ENCODE results near the gene ADAT3. TPM values are rescaled to one million over a fixed set of nuclear protein-coding genes. Genes with fewer than 3 reads are reported as not detected.

The ADAT3 gene
- total and polyA plus RNA-seq, 4 donors = 1.3 to 3.3 (median 2.1) TPM

DNA sequence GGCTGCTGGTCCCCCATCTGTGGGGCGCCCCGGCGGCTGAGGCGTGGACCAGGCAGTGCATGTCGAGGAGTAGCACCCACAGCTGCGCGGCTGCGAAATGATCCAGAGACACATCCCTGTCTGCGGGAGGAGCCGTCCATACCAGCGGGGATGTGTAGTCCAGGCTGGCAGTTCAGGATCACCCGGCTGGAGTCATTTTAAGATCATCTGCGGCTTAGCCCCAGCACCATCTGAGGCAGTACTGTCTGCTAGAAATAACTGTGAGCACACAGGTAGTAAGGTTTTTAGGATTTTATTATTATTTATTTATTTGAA is 3.1 kb downstream of the ADAT3 start:
- 83% methylated on average over 13 of the region's 13 CpGs for WGBS
- H3K27me3 ChIP-seq (ENCODE audit: control insufficient read depth in 4 of 4, insufficient read depth in 4 of 4, low read length in 3 of 4) = no peaks in the 10 kb centered on the region
- H3K27ac ChIP-seq (ENCODE audit: low read depth in 1 of 2, low read length in 2 of 2) = no peak overlapping the region
- DNase-seq (ENCODE audit: low spot score) = no peak
- H3K9me3 ChIP-seq (ENCODE audit: control insufficient read depth in 4 of 4, low read length in 3 of 4) = no peaks in the 10 kb centered on the region
- peaks cover 3 to 11% (median 7%) of the 10 kb centered on the region in 4 donors for H3K4me1 ChIP-seq (ENCODE audit: control insufficient read depth in 4 of 4, insufficient read depth in 4 of 4, low read length in 3 of 4)
- TF ChIP-seq JUND (IDR thresholded peaks at IDR 0.05) (no peak), RAD21 (IDR thresholded peaks at IDR 0.05) (no peak), FOXA1 (IDR thresholded peaks at IDR 0.05) (no peak), RXRA (IDR thresholded peaks at IDR 0.05) (no peak), HNF4A (conservative IDR thresholded peaks at IDR 0.05) (no peak), SP1 (IDR thresholded peaks at IDR 0.05) (no peak), HNF4G (IDR thresholded peaks at IDR 0.05) (no peak), YY1 (IDR thresholded peaks at IDR 0.05) (no peak), TAF1 (conservative IDR thresholded peaks at IDR 0.05) (no peak), GABPA (IDR thresholded peaks at IDR 0.05 in 1 of 2, conservative IDR thresholded peaks at IDR 0.05 in 1 of 2) (no peak), NR2F2 (IDR thresholded peaks at IDR 0.05) (no peak), EGR1 (IDR thresholded peaks at IDR 0.05; ENCODE audit: low read depth in 2 of 2) (no peak), FOXA2 (IDR thresholded peaks at IDR 0.05) (no peak)
- TF ChIP-seq, protein P1, sequence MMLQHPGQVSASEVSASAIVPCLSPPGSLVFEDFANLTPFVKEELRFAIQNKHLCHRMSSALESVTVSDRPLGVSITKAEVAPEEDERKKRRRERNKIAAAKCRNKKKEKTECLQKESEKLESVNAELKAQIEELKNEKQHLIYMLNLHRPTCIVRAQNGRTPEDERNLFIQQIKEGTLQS (IDR thresholded peaks at IDR 0.05) = no peak
- TF ChIP-seq, protein P2, sequence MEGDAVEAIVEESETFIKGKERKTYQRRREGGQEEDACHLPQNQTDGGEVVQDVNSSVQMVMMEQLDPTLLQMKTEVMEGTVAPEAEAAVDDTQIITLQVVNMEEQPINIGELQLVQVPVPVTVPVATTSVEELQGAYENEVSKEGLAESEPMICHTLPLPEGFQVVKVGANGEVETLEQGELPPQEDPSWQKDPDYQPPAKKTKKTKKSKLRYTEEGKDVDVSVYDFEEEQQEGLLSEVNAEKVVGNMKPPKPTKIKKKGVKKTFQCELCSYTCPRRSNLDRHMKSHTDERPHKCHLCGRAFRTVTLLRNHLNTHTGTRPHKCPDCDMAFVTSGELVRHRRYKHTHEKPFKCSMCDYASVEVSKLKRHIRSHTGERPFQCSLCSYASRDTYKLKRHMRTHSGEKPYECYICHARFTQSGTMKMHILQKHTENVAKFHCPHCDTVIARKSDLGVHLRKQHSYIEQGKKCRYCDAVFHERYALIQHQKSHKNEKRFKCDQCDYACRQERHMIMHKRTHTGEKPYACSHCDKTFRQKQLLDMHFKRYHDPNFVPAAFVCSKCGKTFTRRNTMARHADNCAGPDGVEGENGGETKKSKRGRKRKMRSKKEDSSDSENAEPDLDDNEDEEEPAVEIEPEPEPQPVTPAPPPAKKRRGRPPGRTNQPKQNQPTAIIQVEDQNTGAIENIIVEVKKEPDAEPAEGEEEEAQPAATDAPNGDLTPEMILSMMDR (IDR thresholded peaks at IDR 0.05; ENCODE audit: low read depth, low read length, missing input control) = no peak
- TF ChIP-seq, protein P3, sequence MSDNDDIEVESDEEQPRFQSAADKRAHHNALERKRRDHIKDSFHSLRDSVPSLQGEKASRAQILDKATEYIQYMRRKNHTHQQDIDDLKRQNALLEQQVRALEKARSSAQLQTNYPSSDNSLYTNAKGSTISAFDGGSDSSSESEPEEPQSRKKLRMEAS (IDR thresholded peaks at IDR 0.05) = no peak
- TF ChIP-seq, protein P4, sequence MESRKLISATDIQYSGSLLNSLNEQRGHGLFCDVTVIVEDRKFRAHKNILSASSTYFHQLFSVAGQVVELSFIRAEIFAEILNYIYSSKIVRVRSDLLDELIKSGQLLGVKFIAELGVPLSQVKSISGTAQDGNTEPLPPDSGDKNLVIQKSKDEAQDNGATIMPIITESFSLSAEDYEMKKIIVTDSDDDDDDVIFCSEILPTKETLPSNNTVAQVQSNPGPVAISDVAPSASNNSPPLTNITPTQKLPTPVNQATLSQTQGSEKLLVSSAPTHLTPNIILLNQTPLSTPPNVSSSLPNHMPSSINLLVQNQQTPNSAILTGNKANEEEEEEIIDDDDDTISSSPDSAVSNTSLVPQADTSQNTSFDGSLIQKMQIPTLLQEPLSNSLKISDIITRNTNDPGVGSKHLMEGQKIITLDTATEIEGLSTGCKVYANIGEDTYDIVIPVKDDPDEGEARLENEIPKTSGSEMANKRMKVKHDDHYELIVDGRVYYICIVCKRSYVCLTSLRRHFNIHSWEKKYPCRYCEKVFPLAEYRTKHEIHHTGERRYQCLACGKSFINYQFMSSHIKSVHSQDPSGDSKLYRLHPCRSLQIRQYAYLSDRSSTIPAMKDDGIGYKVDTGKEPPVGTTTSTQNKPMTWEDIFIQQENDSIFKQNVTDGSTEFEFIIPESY (IDR thresholded peaks at IDR 0.05) = no peak
- TF ChIP-seq, protein P5, sequence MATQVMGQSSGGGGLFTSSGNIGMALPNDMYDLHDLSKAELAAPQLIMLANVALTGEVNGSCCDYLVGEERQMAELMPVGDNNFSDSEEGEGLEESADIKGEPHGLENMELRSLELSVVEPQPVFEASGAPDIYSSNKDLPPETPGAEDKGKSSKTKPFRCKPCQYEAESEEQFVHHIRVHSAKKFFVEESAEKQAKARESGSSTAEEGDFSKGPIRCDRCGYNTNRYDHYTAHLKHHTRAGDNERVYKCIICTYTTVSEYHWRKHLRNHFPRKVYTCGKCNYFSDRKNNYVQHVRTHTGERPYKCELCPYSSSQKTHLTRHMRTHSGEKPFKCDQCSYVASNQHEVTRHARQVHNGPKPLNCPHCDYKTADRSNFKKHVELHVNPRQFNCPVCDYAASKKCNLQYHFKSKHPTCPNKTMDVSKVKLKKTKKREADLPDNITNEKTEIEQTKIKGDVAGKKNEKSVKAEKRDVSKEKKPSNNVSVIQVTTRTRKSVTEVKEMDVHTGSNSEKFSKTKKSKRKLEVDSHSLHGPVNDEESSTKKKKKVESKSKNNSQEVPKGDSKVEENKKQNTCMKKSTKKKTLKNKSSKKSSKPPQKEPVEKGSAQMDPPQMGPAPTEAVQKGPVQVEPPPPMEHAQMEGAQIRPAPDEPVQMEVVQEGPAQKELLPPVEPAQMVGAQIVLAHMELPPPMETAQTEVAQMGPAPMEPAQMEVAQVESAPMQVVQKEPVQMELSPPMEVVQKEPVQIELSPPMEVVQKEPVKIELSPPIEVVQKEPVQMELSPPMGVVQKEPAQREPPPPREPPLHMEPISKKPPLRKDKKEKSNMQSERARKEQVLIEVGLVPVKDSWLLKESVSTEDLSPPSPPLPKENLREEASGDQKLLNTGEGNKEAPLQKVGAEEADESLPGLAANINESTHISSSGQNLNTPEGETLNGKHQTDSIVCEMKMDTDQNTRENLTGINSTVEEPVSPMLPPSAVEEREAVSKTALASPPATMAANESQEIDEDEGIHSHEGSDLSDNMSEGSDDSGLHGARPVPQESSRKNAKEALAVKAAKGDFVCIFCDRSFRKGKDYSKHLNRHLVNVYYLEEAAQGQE (IDR thresholded peaks at IDR 0.05) = no peak
- H3K4me3 ChIP-seq (ENCODE audit: low read depth in 1 of 3, low read length in 3 of 3) = no peak overlapping the region
- no peak overlapping the region for H3K9ac ChIP-seq (ENCODE audit: low read depth in 1 of 2, low read length in 2 of 2)
- H3K36me3 ChIP-seq (ENCODE audit: control insufficient read depth in 4 of 4, insufficient read depth in 3 of 4, low read depth in 1 of 4, low read length in 3 of 4) = peaks cover 0 to 8% (median 3%) of the 10 kb centered on the region in 4 donors
